GM21515 (cell line): ENCODE data around the gene CNPPD1.
A peak's percentile ranks its signal among the peaks of the same experiment; 100 is the strongest.

ENCODE experiments used
- ATAC-seq: cut with Tn5 transposase; IDR thresholded peaks from one replicate; pipeline ENCODE4 v1.9.1; 2021; ENCODE audit not compliant: unreplicated experiment

CNPPD1 gene

GRCh38 chr2:219176818-219177551 is at the start of gene CNPPD1:
TSS of gene CNPPD1 (minus strand) at chr2:219176925. CDS start at chr2:219176828, 97 bp downstream.
- ATAC-seq, result peak; percentile 57

DNA sequence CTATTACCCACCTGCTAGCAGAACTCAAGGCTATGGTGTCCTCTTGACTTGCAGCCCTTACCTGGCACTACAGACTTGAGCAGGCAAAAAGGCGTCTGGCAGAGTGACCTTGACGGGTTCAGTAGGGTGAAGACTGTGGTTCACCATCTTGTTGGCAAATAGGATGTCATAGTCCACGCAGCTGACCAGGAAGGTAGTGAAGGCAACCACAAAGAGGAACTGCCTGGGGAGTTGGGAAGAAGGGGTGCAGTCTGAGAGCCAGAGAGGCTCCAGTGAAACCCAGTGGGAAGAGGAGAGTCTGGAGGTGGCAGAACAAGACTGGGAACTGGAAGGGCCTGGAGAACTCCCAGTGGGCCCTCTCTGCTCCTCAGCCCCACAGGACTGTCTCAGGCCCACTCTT is 48.6 kb upstream of the CNPPD1 start:
- no peak for ATAC-seq

- ATAC-seq, result no peak
These were observed 47.3 kb upstream of the CNPPD1 start for GRCh38 chr2:219223831-219224610.

GRCh38 chr2:219221957-219222518 is 45.3 kb upstream of the CNPPD1 start:
- ATAC-seq, result no peak

DNA sequence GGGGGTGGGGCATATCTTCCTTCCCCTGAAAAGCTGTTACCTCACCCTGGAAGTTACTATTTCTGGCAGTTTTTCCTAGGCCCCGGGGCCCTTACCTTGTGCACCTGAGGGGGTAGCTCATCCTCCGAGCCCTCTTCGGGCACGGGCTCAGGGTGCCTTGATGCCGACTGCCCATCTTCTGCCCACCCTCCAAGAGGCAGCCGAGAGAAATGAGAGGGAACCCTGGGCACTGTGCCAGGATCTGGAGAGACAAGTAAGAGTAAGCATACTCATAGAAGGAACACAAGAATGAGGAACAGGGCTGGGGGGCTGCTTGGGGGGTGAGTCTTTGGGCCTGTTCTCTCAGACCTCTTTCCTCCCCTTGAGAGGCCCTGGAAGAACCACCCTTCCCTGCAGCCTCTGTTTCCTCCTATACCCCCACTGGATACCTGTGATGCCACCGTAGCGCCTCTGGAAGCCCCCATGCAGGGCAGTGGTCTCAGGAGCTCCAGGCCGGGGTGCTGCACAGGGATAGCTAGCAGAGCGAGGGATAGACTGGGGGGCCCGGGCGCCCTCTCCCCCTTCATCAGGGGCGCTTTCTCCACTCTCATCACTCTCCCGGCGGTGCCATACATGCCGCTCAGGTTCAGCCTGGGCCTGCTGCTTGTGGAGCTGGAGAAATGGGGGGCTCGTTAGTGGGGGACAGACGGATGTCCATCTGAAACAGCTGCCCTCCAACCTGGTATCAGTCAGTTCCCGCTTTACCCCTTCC is 44.1 kb upstream of the CNPPD1 start:
- no peak for ATAC-seq

GRCh38 chr2:219219784-219220532 is 43.2 kb upstream of the CNPPD1 start:
- no peak for ATAC-seq

DNA sequence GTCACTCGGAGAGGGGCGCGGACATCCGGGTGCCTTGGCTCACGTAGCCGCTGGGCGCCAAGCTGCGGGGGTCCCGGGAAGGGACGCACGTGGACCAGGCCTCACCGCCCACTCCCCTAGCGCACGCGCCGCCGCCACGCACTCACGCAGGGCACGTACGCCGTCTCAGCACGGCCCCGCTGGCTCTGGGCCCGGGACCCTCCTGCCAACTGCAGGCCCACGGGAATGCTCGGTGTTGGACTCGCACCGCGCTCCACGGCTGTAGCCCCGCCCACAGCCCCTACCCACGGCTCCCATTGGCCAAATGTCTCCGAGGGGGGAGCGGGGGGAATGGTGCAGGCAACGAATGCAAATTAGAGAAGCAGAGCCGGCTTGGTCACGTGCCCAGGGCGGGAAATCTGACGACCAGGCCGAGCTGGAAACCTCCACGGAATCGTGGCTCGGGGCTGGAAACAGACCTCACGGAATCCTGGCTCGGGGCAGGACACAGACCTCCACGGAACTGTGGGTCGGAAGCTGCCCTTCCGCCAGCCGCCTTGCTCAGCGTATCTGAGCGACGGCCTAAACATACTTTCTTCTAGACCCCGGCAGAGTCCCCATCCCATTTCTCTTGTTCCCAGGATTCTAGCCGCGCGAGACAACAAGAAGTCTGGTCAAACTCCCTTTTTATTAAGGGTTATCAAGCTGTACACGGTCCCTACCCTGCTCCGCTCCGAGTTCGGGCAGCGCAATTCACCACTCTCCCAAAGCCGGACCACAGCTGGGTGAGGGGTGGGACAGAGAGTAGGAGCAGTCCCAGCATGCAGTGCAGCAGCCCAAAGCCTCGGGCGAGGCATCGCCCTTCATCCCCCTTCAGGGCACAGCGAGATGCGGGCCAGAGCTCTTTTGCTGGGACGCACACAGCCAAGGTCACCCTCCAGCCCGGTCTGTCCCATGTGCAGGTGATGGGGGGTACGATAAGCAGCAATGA is 42.3 kb upstream of the CNPPD1 start, which contains the start of gene ABCB6:
Gene ABCB6 (minus strand): TSS at position 227 of the 970 bp plus-strand sequence. CDS start 285 bp downstream, outside the sequence.
- ATAC-seq, result peak; percentile 72

DNA sequence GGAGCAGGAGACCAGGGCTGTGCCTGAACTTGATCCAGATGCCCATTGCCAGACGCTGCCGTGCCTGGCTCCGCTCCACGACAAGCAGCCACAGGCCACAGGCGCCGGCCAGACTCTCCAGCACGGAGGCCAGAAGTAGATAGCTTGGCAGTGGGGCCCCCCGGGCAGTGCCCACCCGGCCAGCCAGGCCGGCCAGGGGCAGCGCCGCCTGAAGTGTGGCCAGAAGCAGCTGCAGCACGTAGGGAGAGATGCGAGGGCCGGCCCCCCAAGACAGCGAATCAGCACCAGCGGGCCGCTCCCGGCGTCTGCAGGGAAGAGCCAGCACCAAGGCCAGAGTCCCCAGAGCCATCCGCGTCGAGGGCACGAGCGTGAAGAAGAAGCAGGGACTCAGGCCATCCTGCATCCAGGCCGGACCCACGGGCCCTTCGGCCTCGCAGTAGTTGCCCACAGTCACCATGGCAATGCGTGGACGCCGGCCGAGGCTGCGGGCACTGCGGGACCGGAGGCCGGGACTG is 41.5 kb upstream of the CNPPD1 start:
- ATAC-seq, result peak; percentile 25

DNA sequence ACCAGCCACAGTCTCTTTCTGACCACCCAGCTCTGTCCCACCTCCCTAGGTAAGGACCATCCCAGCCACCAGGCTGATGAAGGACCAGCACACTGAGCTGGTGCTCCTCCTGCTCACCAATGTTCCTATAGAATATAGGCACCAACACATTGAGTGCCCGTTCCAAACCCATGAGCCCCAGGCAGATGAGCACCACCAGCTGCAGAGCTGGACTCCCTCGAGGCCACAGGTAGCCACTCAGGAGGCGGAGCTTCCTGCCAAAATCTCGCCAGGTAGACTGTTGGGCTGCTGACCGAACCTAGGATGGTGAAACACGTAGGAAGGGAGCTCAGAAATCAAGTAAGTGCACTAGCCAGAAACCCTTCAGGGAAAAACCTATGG is 39.8 kb upstream of the CNPPD1 start:
- ATAC-seq, result no peak

GRCh38 chr2:219215871-219216534 is 39.3 kb upstream of the CNPPD1 start:
- no peak for ATAC-seq

DNA sequence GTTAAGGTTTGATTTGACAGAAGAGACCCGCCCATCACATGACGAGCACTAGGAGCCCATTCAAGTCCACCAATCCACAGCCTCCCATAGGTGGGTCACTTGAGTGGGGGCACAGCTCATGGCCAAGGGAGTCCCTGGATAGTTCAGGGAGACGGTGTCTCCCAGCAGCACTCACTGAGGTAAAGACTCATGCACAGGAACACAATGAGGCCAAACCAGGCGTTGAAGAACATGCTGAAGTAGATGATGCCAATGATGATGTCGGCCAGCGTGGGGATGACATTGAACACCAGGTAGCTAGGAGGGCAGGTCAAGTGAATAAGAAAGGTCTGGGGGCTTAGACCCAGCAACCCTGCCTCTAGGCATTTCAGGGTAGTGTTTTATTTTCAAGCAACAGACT is 38.1 kb upstream of the CNPPD1 start:
- ATAC-seq, result no peak

GRCh38 chr2:219214141-219214540 is 37.4 kb upstream of the CNPPD1 start:
- ATAC-seq, result no peak

DNA sequence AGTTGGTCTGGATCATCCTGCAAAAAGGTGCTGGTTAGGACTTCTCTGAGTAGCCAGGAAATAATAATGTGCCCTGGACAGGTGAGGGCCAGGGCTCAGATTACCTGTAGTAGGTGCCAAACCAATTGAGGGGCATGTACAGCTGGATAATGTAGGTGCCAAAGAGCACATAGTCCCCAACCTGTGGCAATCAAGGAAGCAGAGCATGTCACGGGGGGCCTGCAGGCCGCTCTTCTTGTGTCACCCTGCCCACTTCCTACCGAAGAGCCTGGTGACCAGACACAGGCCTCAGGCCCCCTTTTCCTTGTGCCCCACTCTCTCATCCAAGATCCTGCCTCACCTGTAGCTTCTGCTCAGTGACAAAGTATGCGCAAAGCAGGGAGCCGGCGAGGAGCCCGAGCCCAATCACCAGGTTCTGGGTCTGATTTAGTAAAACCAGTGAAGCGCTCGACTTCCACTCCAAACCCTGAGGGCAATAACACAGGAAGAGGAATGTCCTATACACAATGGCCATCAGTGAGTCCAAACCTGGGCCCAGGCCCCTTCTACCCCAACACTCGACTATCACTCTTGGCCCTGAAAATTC is 36.9 kb upstream of the CNPPD1 start:
- ATAC-seq, result no peak

GRCh38 chr2:219213026-219213415 is 36.3 kb upstream of the CNPPD1 start:
- no peak for ATAC-seq

- ATAC-seq, result no peak
These were observed 34.2 kb upstream of the CNPPD1 start for GRCh38 chr2:219210886-219211362.

- no peak for ATAC-seq
These were observed 33.6 kb upstream of the CNPPD1 start for GRCh38 chr2:219210196-219210885.
